GM21786 (cell line): ENCODE results near the gene RSPH1.

Experiments
- ATAC-seq: cut with Tn5 transposase; IDR thresholded peaks from one replicate; pipeline ENCODE4 v1.9.1; 2021; ENCODE audit not compliant: unreplicated experiment

RSPH1 gene

GRCh38 chr21:42496120-42496838 is at the start of gene RSPH1:
RSPH1 (minus strand) TSS chr21:42496224; CDS start chr21:42496186, 38 bp downstream.
- ATAC-seq, result peak; percentile 94

GRCh38 chr21:42545745-42546144 is 49.7 kb upstream of the RSPH1 start:
- no peak for ATAC-seq

GRCh38 chr21:42545317-42545716 is 49.3 kb upstream of the RSPH1 start:
- no peak for ATAC-seq

- ATAC-seq, result no peak
Observed at GRCh38 chr21:42544544-42544943, 48.5 kb upstream of the RSPH1 start.

GRCh38 chr21:42543106-42543847 is 47.3 kb upstream of the RSPH1 start:
- ATAC-seq, result no peak

- ATAC-seq, result no peak
Observed at GRCh38 chr21:42542596-42542995, 46.6 kb upstream of the RSPH1 start.

- no peak for ATAC-seq
Observed at GRCh38 chr21:42542196-42542595, 46.2 kb upstream of the RSPH1 start.

- no peak for ATAC-seq
Observed at GRCh38 chr21:42541618-42542017, 45.6 kb upstream of the RSPH1 start.

GRCh38 chr21:42541174-42541573 is 45.1 kb upstream of the RSPH1 start:
- no peak for ATAC-seq

GRCh38 chr21:42540396-42540795 is 44.4 kb upstream of the RSPH1 start:
- ATAC-seq, result no peak

- no peak for ATAC-seq
Observed at GRCh38 chr21:42539931-42540343, 43.9 kb upstream of the RSPH1 start.

- ATAC-seq, result no peak
Observed at GRCh38 chr21:42539342-42539741, 43.3 kb upstream of the RSPH1 start.

GRCh38 chr21:42538479-42539275 is 42.7 kb upstream of the RSPH1 start:
- ATAC-seq, result no peak

GRCh38 chr21:42537106-42537742 is 41.2 kb upstream of the RSPH1 start:
- ATAC-seq, result no peak

GRCh38 chr21:42536601-42537000 is 40.6 kb upstream of the RSPH1 start:
- no peak for ATAC-seq

- peak; percentile 49 for ATAC-seq
Observed at GRCh38 chr21:42535602-42536171, 39.7 kb upstream of the RSPH1 start.

- ATAC-seq, result peak; percentile 55
Observed at GRCh38 chr21:42534421-42535378, 38.7 kb upstream of the RSPH1 start.

GRCh38 chr21:42533963-42534355 is 37.9 kb upstream of the RSPH1 start:
- no peak for ATAC-seq

GRCh38 chr21:42533306-42533962 is 37.4 kb upstream of the RSPH1 start:
- ATAC-seq, result no peak
